ENCODE data around the gene MYH14. TPM values are rescaled to one million over a fixed set of nuclear protein-coding genes. Genes with fewer than 3 reads are reported as not detected.
"Not testable (repeated sequence)": the region's sequence is repeated elsewhere in the genome, so short reads cannot be mapped to it uniquely, and the experiment has no call there.

Gene MYH14
- total RNA-seq, 2 experiments from 2014 or later = not detected

- H3K9me3 Mint-ChIP-seq; H3K27ac Mint-ChIP-seq; H3K36me3 Mint-ChIP-seq (ENCODE audit: low read depth); H3K27me3 Mint-ChIP-seq; H3K4me3 Mint-ChIP-seq; POLR2A ChIA-PET; intact Hi-C loops (cut with micrococcal nuclease); H3K4me1 Mint-ChIP-seq (ENCODE audit: low read depth); ATAC-seq: not testable (repeated sequence)
- peak; percentile 48 for DNase-seq
- TF ChIP-seq CTCF (IDR thresholded peaks at IDR 0.05) = peak; percentile 64
- CTCF ChIA-PET = interaction anchor here (0.6 to 3.2 kb wide), 9 partner anchors 21 to 190 kb away, joined by 3 to 8 read pairs (median 3); partner anchors contain the start of gene KCNC3
Observed at GRCh38 chr19:50237493-50237892, 34.1 kb downstream of the MYH14 start.

- no peak overlapping the region for H3K27ac Mint-ChIP-seq
- POLR2A ChIA-PET = no interaction called here
- ATAC-seq (no peak), DNase-seq (no peak)
- peaks cover 8% of the 10 kb centered on the region for H3K27me3 Mint-ChIP-seq
- no peaks in the 10 kb centered on the region for H3K36me3 Mint-ChIP-seq (ENCODE audit: low read depth)
- no peak for TF ChIP-seq CTCF (IDR thresholded peaks at IDR 0.05)
- CTCF ChIA-PET = interaction anchor here (0.6 to 3.2 kb wide), 7 partner anchors 21 to 91 kb away, joined by 3 to 8 read pairs (median 3); partner anchors contain the start of gene KCNC3
- no peak overlapping the region for H3K4me3 Mint-ChIP-seq
- no peaks in the 10 kb centered on the region for H3K9me3 Mint-ChIP-seq
- intact Hi-C loops (cut with micrococcal nuclease) = no loop called here
- H3K4me1 Mint-ChIP-seq (ENCODE audit: low read depth) = no peaks in the 10 kb centered on the region
Observed at GRCh38 chr19:50238043-50238442, 34.6 kb downstream of the MYH14 start.

GRCh38 chr19:50239921-50240590 lies 36.6 kb downstream of the MYH14 start:
- no peak for TF ChIP-seq CTCF (IDR thresholded peaks at IDR 0.05)
- Mint-ChIP-seq H3K27ac (no peak overlapping the region), H3K36me3 (ENCODE audit: low read depth) (no peaks in the 10 kb centered on the region), H3K4me3 (no peak overlapping the region), H3K27me3 (peaks cover 10% of the 10 kb centered on the region), H3K9me3 (no peaks in the 10 kb centered on the region), H3K4me1 (ENCODE audit: low read depth) (no peaks in the 10 kb centered on the region)
- intact Hi-C loops (cut with micrococcal nuclease) = no loop called here
- CTCF ChIA-PET = interaction anchor here (1.1 kb wide), 1 partner anchor 12 kb away, joined by 3 read pairs; no protein-coding TSS in a partner anchor
- POLR2A ChIA-PET = no interaction called here
- ATAC-seq (no peak), DNase-seq (no peak)

GRCh38 chr19:50242581-50242980 lies 39.2 kb downstream of the MYH14 start:
- CTCF ChIA-PET = no interaction called here
- H3K4me3 Mint-ChIP-seq = no peak overlapping the region
- intact Hi-C loops (cut with micrococcal nuclease) = no loop called here
- H3K27ac Mint-ChIP-seq = no peak overlapping the region
- ATAC-seq (no peak), DNase-seq (peak; percentile 9)
- TF ChIP-seq CTCF (IDR thresholded peaks at IDR 0.05) = no peak
- POLR2A ChIA-PET = interaction anchor here (0.9 kb wide), 1 partner anchor 11 kb away, joined by 3 read pairs; no protein-coding TSS in a partner anchor
- no peaks in the 10 kb centered on the region for H3K9me3 Mint-ChIP-seq
- H3K27me3 Mint-ChIP-seq = peaks cover 12% of the 10 kb centered on the region
- no peaks in the 10 kb centered on the region for H3K36me3 Mint-ChIP-seq (ENCODE audit: low read depth)
- no peaks in the 10 kb centered on the region for H3K4me1 Mint-ChIP-seq (ENCODE audit: low read depth)

- no peaks in the 10 kb centered on the region for H3K4me1 Mint-ChIP-seq (ENCODE audit: low read depth)
- DNase-seq (no peak), ATAC-seq (no peak)
- ChIA-PET POLR2A (no interaction called here), CTCF (interaction anchor here (1.2 to 1.8 kb wide), 2 partner anchors 10 to 14 kb away, joined by 3 to 6 read pairs; no protein-coding TSS in a partner anchor)
- intact Hi-C loops (cut with micrococcal nuclease) = no loop called here
- no peaks in the 10 kb centered on the region for H3K36me3 Mint-ChIP-seq (ENCODE audit: low read depth)
- H3K27me3 Mint-ChIP-seq = peaks cover 10% of the 10 kb centered on the region
- H3K27ac Mint-ChIP-seq = no peak overlapping the region
- no peak overlapping the region for H3K4me3 Mint-ChIP-seq
- no peak for TF ChIP-seq CTCF (IDR thresholded peaks at IDR 0.05)
- no peaks in the 10 kb centered on the region for H3K9me3 Mint-ChIP-seq
Observed at GRCh38 chr19:50244695-50245094, 41.3 kb downstream of the MYH14 start.
